ENCODE measurements around the gene NTSR1. TPM values are rescaled to one million over a fixed set of nuclear protein-coding genes. Genes with fewer than 3 reads are reported as not detected.

The NTSR1 gene
- total and polyA plus RNA-seq, 2 donors (not counting 1 experiment from before 2014, with no cell fraction given) = not detected

GRCh38 chr20:62660768-62661167, 47.9 kb upstream of the NTSR1 start:
- no peaks in the 10 kb centered on the region for H3K9me3 ChIP-seq (ENCODE audit: control extremely low read depth in 1 of 3, control insufficient read depth in 2 of 3, insufficient read depth in 1 of 3, low read length in 2 of 3)
- DNase-seq = no peak
- H4K20me1 ChIP-seq (ENCODE audit: control insufficient read depth, insufficient read depth, low read length, poor library complexity, severe bottlenecking) = no peaks in the 10 kb centered on the region
- H3K9ac ChIP-seq (ENCODE audit: low read length) = no peak overlapping the region
- no peak overlapping the region for H3K27ac Mint-ChIP-seq
- H2AFZ ChIP-seq (ENCODE audit: insufficient read depth, low read depth, low read length, poor library complexity, severe bottlenecking) = no peak overlapping the region
- no peak overlapping the region for H3K4me3 ChIP-seq (ENCODE audit: control extremely low read depth in 1 of 5, extremely low read depth in 1 of 5, insufficient read depth in 1 of 5, low read depth in 2 of 5, low read length in 4 of 5)
- H3K79me2 ChIP-seq (ENCODE audit: control insufficient read depth, insufficient read depth, low read length) = peaks cover 33% of the 10 kb centered on the region
- H3K36me3 ChIP-seq (replicated peaks in 1 of 2; ENCODE audit: control extremely low read depth in 1 of 2, control insufficient read depth in 1 of 2, extremely low read depth in 1 of 2, insufficient read depth in 2 of 2, low read length in 1 of 2) = no peaks in the 10 kb centered on the region
- ATAC-seq (ENCODE audit: low read depth) = no peak
- peaks cover 4% of the 10 kb centered on the region in 2 donors for H3K4me1 ChIP-seq (ENCODE audit: control insufficient read depth in 2 of 2, insufficient read depth in 2 of 2, low read length in 2 of 2)
- no peak overlapping the region for H3K4me2 ChIP-seq (replicated peaks; ENCODE audit: low read depth, low read length, poor library complexity, severe bottlenecking)
- no peaks in the 10 kb centered on the region for H3K27me3 ChIP-seq (replicated peaks in 1 of 4; ENCODE audit: control extremely low read depth in 1 of 4, control insufficient read depth in 3 of 4, insufficient read depth in 4 of 4, low read length in 3 of 4)
- ChIA-PET CTCF (no interaction called here), POLR2A (no interaction called here)
- H3K27ac ChIP-seq (ENCODE audit: low read length in 2 of 2) = no peak overlapping the region
- H3K9me3 Mint-ChIP-seq (ENCODE audit: insufficient read depth) = no peaks in the 10 kb centered on the region
- intact Hi-C loops (cut with micrococcal nuclease) = no loop called here
- no peak overlapping the region for H3K4me3 Mint-ChIP-seq
- WGBS (ENCODE audit: insufficient coverage) = 94% methylated on average over 18 of the region's 18 CpGs
- TF ChIP-seq, protein P1, sequence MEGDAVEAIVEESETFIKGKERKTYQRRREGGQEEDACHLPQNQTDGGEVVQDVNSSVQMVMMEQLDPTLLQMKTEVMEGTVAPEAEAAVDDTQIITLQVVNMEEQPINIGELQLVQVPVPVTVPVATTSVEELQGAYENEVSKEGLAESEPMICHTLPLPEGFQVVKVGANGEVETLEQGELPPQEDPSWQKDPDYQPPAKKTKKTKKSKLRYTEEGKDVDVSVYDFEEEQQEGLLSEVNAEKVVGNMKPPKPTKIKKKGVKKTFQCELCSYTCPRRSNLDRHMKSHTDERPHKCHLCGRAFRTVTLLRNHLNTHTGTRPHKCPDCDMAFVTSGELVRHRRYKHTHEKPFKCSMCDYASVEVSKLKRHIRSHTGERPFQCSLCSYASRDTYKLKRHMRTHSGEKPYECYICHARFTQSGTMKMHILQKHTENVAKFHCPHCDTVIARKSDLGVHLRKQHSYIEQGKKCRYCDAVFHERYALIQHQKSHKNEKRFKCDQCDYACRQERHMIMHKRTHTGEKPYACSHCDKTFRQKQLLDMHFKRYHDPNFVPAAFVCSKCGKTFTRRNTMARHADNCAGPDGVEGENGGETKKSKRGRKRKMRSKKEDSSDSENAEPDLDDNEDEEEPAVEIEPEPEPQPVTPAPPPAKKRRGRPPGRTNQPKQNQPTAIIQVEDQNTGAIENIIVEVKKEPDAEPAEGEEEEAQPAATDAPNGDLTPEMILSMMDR (IDR thresholded peaks at IDR 0.05) = no peak
- no peak for TF ChIP-seq EZH2 (IDR thresholded peaks at IDR 0.05; ENCODE audit: borderline replicate concordance, insufficient read depth, low read depth, low read length, poor library complexity, severe bottlenecking)
- H3K4me1 Mint-ChIP-seq = peaks cover 5% of the 10 kb centered on the region
- H3K27me3 Mint-ChIP-seq = no peaks in the 10 kb centered on the region

GRCh38 chr20:62661647-62662046, 47.0 kb upstream of the NTSR1 start:
- Histone ChIP-seq H2AFZ (ENCODE audit: insufficient read depth, low read depth, low read length, poor library complexity, severe bottlenecking) (no peak overlapping the region), H3K4me1 (ENCODE audit: control insufficient read depth in 2 of 2, insufficient read depth in 2 of 2, low read length in 2 of 2) (no peaks in the 10 kb centered on the region), H3K79me2 (ENCODE audit: control insufficient read depth, insufficient read depth, low read length) (peaks cover 25% of the 10 kb centered on the region), H4K20me1 (ENCODE audit: control insufficient read depth, insufficient read depth, low read length, poor library complexity, severe bottlenecking) (no peaks in the 10 kb centered on the region), H3K4me3 (ENCODE audit: control extremely low read depth in 1 of 5, extremely low read depth in 1 of 5, insufficient read depth in 1 of 5, low read depth in 2 of 5, low read length in 4 of 5) (no peak overlapping the region), H3K27ac (ENCODE audit: low read length in 2 of 2) (no peak overlapping the region), H3K9ac (ENCODE audit: low read length) (no peak overlapping the region), H3K4me2 (replicated peaks; ENCODE audit: low read depth, low read length, poor library complexity, severe bottlenecking) (no peak overlapping the region), H3K27me3 (replicated peaks in 1 of 4; ENCODE audit: control extremely low read depth in 1 of 4, control insufficient read depth in 3 of 4, insufficient read depth in 4 of 4, low read length in 3 of 4) (no peaks in the 10 kb centered on the region), H3K36me3 (replicated peaks in 1 of 2; ENCODE audit: control extremely low read depth in 1 of 2, control insufficient read depth in 1 of 2, extremely low read depth in 1 of 2, insufficient read depth in 2 of 2, low read length in 1 of 2) (no peaks in the 10 kb centered on the region), H3K9me3 (ENCODE audit: control extremely low read depth in 1 of 3, control insufficient read depth in 2 of 3, insufficient read depth in 1 of 3, low read length in 2 of 3) (no peaks in the 10 kb centered on the region)
- DNase-seq (no peak), ATAC-seq (ENCODE audit: low read depth) (no peak)
- Mint-ChIP-seq H3K4me3 (no peak overlapping the region), H3K9me3 (ENCODE audit: insufficient read depth) (no peaks in the 10 kb centered on the region), H3K27ac (no peak overlapping the region), H3K4me1 (peaks cover 2% of the 10 kb centered on the region), H3K27me3 (no peaks in the 10 kb centered on the region)
- TF ChIP-seq, protein P1 (IDR thresholded peaks at IDR 0.05) = no peak
- TF ChIP-seq EZH2 (IDR thresholded peaks at IDR 0.05; ENCODE audit: borderline replicate concordance, insufficient read depth, low read depth, low read length, poor library complexity, severe bottlenecking) = no peak
- POLR2A ChIA-PET = no interaction called here
- WGBS (ENCODE audit: insufficient coverage) = 96% methylated on average over 11 of the region's 11 CpGs
- CTCF ChIA-PET = interaction anchor here (0.9 kb wide), 1 partner anchor 45 kb away, joined by 3 read pairs; no protein-coding TSS in a partner anchor
- intact Hi-C loops (cut with micrococcal nuclease) = no loop called here

Data from B cell (primary cell).